Cerebellar nuclear complex (tissue), 1 donor: ENCODE results near the gene SPDYE5.

ENCODE experiments used
- DNase-seq, 2 experiments: peaks; one replicate each; lab custom pipeline; 2025; lab: John Stamatoyannopoulos, UW

Gene SPDYE5

GRCh38 chr7:75536940-75537538 lies 44.9 kb downstream of the SPDYE5 start:
- DNase-seq: no peak

- no peak for DNase-seq
Observed at GRCh38 chr7:75537731-75538130, 45.6 kb downstream of the SPDYE5 start.

- no peak for DNase-seq
Observed at GRCh38 chr7:75546237-75547015, 54.3 kb downstream of the SPDYE5 start.
